IMR-90 (cell line): ENCODE data around the gene MAT1A.

Experiments
- CTCF ChIP-seq: conservative IDR thresholded peaks from 2 replicates; pipeline ENCODE4 v1.5.1; 2012; ENCODE audit warnings: mild to moderate bottlenecking, low read depth, low read length, improper control_type of control experiment
- POLR2A ChIP-seq: IDR thresholded peaks from 2 replicates; pipeline ENCODE4 v1.6.1; 2012; ENCODE audit warnings: mild to moderate bottlenecking, low read depth, low read length
- USF2 ChIP-seq: fragments of 150-350 bp; IDR thresholded peaks from 2 replicates; pipeline ENCODE4 v1.6.1; 2017; ENCODE audit warnings: mild to moderate bottlenecking, antibody characterized with exemption, low read length, low read depth

GRCh38 chr10:80324086-80324485 is 34.6 kb upstream of the MAT1A start:
- TF ChIP-seq POLR2A = no peak
- no peak for TF ChIP-seq CTCF
- TF ChIP-seq USF2 = no peak
